H9 (cell line): ENCODE measurements around the gene AKT1. TPM values are rescaled to one million over a fixed set of nuclear protein-coding genes. Genes with fewer than 3 reads are reported as not detected.

Experiments used
- DNase-seq: peaks from one replicate; pipeline ENCODE4 v3.0.0-alpha.2; 2017
- H2AFZ ChIP-seq: one replicate; pipeline ENCODE4 v1.6.1; 2013; ENCODE audit warnings: mild to moderate bottlenecking, low read length, control low read depth, moderate library complexity
- H2AK5ac ChIP-seq: 2 replicates; pipeline ENCODE4 v1.6.1; 2013; ENCODE audit warnings: low read length, control low read depth, mixed read lengths; ENCODE audit not compliant: insufficient read length
- H2BK120ac ChIP-seq: one replicate; pipeline ENCODE4 v1.6.1; 2013; ENCODE audit warnings: low read depth, mild to moderate bottlenecking, low read length, control low read depth, inconsistent platforms; ENCODE audit not compliant: poor library complexity, severe bottlenecking
- H2BK12ac ChIP-seq: 2 replicates; pipeline ENCODE4 v1.6.1; 2013; ENCODE audit warnings: low read length, control low read depth, mixed read lengths, low read depth; ENCODE audit not compliant: insufficient read length
- H2BK15ac ChIP-seq: 2 replicates; pipeline ENCODE4 v1.6.1; 2013; ENCODE audit warnings: low read depth, low read length, control low read depth
- H2BK20ac ChIP-seq: one replicate; pipeline ENCODE4 v1.6.1; 2013; ENCODE audit warnings: low read depth, mild to moderate bottlenecking, low read length, control low read depth, inconsistent platforms; ENCODE audit not compliant: poor library complexity, severe bottlenecking
- H2BK5ac ChIP-seq: 2 replicates; pipeline ENCODE4 v1.6.1; 2013; ENCODE audit warnings: low read length, control low read depth, mixed read lengths; ENCODE audit not compliant: insufficient read length
- H3K14ac ChIP-seq: 2 replicates; pipeline ENCODE4 v1.6.1; 2013; ENCODE audit warnings: low read length, control low read depth; ENCODE audit not compliant: insufficient read depth
- H3K18ac ChIP-seq: 2 replicates; pipeline ENCODE4 v1.6.1; 2013; ENCODE audit warnings: low read depth, mild to moderate bottlenecking, mixed read lengths, low read length, control low read depth; ENCODE audit not compliant: insufficient read length
- H3K23ac ChIP-seq: 2 replicates; pipeline ENCODE4 v1.6.1; 2013; ENCODE audit warnings: low read length, control low read depth, mixed read lengths, low read depth; ENCODE audit not compliant: insufficient read length
- H3K23me2 ChIP-seq: 2 replicates; pipeline ENCODE4 v1.6.1; 2013; ENCODE audit warnings: low read depth, mild to moderate bottlenecking, mixed read lengths, low read length, control low read depth; ENCODE audit not compliant: insufficient read length, poor library complexity, severe bottlenecking
- H3K27ac ChIP-seq: 2 replicates; pipeline ENCODE4 v1.5.1; 2013; ENCODE audit warnings: low read length, control low read depth, mixed read lengths, low read depth; ENCODE audit not compliant: insufficient read length
- H3K27me3 ChIP-seq: 2 replicates; pipeline ENCODE4 v1.6.1; 2013; ENCODE audit warnings: low read length, control low read depth, inconsistent platforms; ENCODE audit not compliant: insufficient read depth
- H3K4ac ChIP-seq: 2 replicates; pipeline ENCODE4 v1.6.1; 2013; ENCODE audit warnings: low read depth, mild to moderate bottlenecking, control low read depth, inconsistent platforms, low read length, moderate library complexity
- H3K4me1 ChIP-seq: 2 replicates; pipeline ENCODE4 v1.6.1; 2013; ENCODE audit warnings: low read length, control low read depth, inconsistent platforms; ENCODE audit not compliant: insufficient read depth
- H3K4me2 ChIP-seq: 2 replicates; pipeline ENCODE4 v1.6.1; 2013; ENCODE audit warnings: low read length, control low read depth, mixed read lengths; ENCODE audit not compliant: insufficient read length, insufficient read depth
- H3K56ac ChIP-seq: 2 replicates; pipeline ENCODE4 v1.6.1; 2013; ENCODE audit warnings: low read depth, mild to moderate bottlenecking, mixed read lengths, low read length, control low read depth; ENCODE audit not compliant: insufficient read length
- H3K79me1 ChIP-seq: 2 replicates; pipeline ENCODE4 v1.6.1; 2013; ENCODE audit warnings: low read depth, mild to moderate bottlenecking, moderate library complexity, low read length, control low read depth, inconsistent platforms; ENCODE audit not compliant: insufficient read depth, poor library complexity, severe bottlenecking
- H3K79me2 ChIP-seq: 2 replicates; pipeline ENCODE4 v1.6.1; 2013; ENCODE audit warnings: low read length, control low read depth, inconsistent platforms; ENCODE audit not compliant: insufficient read depth
- H3K9ac ChIP-seq: 2 replicates; pipeline ENCODE4 v1.6.1; 2013; ENCODE audit warnings: low read length, control low read depth, mixed read lengths; ENCODE audit not compliant: insufficient read length; ENCODE audit errors: extremely low read depth
- H3K9me3 ChIP-seq: one replicate; pipeline ENCODE4 v1.6.1; 2013; ENCODE audit warnings: low read depth, low read length, inconsistent platforms; ENCODE audit not compliant: control insufficient read depth
- H3T11ph ChIP-seq: one replicate; pipeline ENCODE4 v1.6.1; 2013; ENCODE audit warnings: mild to moderate bottlenecking, low read length, control low read depth, inconsistent platforms
- H4K20me1 ChIP-seq: one replicate; pipeline ENCODE4 v1.6.1; 2013; ENCODE audit not compliant: control insufficient read depth, insufficient read length, insufficient read depth
- H4K5ac ChIP-seq: 2 replicates; pipeline ENCODE4 v1.6.1; 2013; ENCODE audit warnings: low read depth, mild to moderate bottlenecking, mixed read lengths, low read length, control low read depth; ENCODE audit not compliant: insufficient read length
- H4K8ac ChIP-seq: replicated peaks from 2 replicates; pipeline ENCODE4 v1.6.1; 2013; ENCODE audit warnings: low read length, control low read depth, mixed read lengths, low read depth; ENCODE audit not compliant: insufficient read length
- H4K91ac ChIP-seq: 2 replicates; pipeline ENCODE4 v1.6.1; 2013; ENCODE audit warnings: low read depth, mild to moderate bottlenecking, moderate library complexity, mixed read lengths, low read length, control low read depth; ENCODE audit not compliant: insufficient read length
- H3K27ac Mint-ChIP-seq, 3 experiments: 2 replicates in 2 of 3; 3 replicates in 1 of 3; pipeline ENCODE4 v1.8.0; 2020 to 2021; ENCODE audit warnings: mixed read lengths in 3 of 3, mild to moderate bottlenecking in 1 of 3, moderate library complexity in 1 of 3
- H3K27me3 Mint-ChIP-seq: 2 replicates; pipeline ENCODE4 v1.8.0; 2021; ENCODE audit warnings: low read depth, mild to moderate bottlenecking, moderate library complexity, mixed read lengths
- H3K36me3 Mint-ChIP-seq, 3 experiments: 2 replicates in 2 of 3; 3 replicates in 1 of 3; pipeline ENCODE4 v1.8.0; 2020 to 2021; ENCODE audit warnings: low read depth in 3 of 3, mixed read lengths in 3 of 3; ENCODE audit not compliant: insufficient read depth in 1 of 3
- H3K4me1 Mint-ChIP-seq, 2 experiments: 2 replicates each; pipeline ENCODE4 v1.8.0; 2020; ENCODE audit warnings: mixed read lengths in 2 of 2
- H3K4me3 Mint-ChIP-seq, 2 experiments: 2 replicates in 1 of 2; 3 replicates in 1 of 2; pipeline ENCODE4 v1.8.0; 2020 to 2021; ENCODE audit warnings: mild to moderate bottlenecking in 2 of 2, mixed read lengths in 2 of 2, moderate library complexity in 1 of 2
- H3K9me3 Mint-ChIP-seq, 2 experiments: 2 replicates in 1 of 2; 3 replicates in 1 of 2; pipeline ENCODE4 v1.8.0; 2020; ENCODE audit warnings: mild to moderate bottlenecking in 2 of 2, mixed read lengths in 2 of 2, moderate library complexity in 1 of 2
- WGBS: extraction: QIAGEN DNeasy Blood & Tissue Kit; methylation state at CpG from one replicate; pipeline ENCODE4 v1.1.7; 2013; ENCODE audit warnings: missing lambda C conversion rate, low lambda C conversion rate, mixed read lengths; ENCODE audit not compliant: insufficient read length; ENCODE audit errors: extremely low coverage; 5-methylcytosine and 5-hydroxymethylcytosine counted together
- total RNA-seq: library from RNA; stranded (reverse); gene quantifications from 2 replicates; pipeline ENCODE4 v1.2.1, GENCODE V29; 2021
- TF ChIP-seq, protein P1 (sequence below): fragments of 200-600 bp; sonication (generic); conservative IDR thresholded peaks from 3 replicates; pipeline ENCODE4 v1.8.0; 2021; ENCODE audit warnings: antibody characterized with exemption, mild to moderate bottlenecking

Gene AKT1
- total RNA-seq, 1 experiment from 2014 or later: 101 TPM

DNA sequence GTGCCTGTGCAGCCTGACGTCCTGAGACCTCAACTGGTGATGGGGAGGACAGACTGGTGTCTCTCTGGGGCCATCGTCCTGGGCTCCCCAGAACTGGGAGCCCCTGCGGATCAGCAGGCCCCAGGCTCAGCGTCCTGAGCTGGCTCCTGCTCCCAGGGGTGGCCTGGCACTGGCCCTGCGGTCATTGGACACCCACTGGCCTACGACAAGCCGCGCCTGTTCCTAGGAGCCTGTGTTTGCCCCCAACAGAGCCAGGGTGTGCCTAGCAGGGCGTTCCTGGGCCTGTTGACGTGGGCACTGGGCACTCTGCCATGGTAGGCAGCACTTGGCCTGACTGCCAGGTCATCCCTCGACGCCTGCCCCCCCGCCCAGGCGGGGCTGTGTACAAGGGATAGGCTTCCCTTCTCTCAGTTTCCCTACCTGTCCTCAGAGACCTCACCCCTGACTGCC lies 63.2 kb downstream of the AKT1 start:
- Histone ChIP-seq H2BK5ac (no peak overlapping the region), H2BK15ac (no peak overlapping the region), H3K27ac (no peak overlapping the region), H2BK12ac (no peak overlapping the region), H3K18ac (no peak overlapping the region), H4K91ac (no peak overlapping the region), H4K5ac (no peak overlapping the region), H2BK120ac (no peak overlapping the region), H4K20me1 (peaks cover 2% of the 10 kb centered on the region), H3K4me1 (no peaks in the 10 kb centered on the region), H3K9me3 (no peaks in the 10 kb centered on the region), H3K4ac (no peak overlapping the region), H2BK20ac (no peak overlapping the region), H3K56ac (no peak overlapping the region), H3K4me2 (no peak overlapping the region), H3T11ph (no peak overlapping the region), H3K79me2 (no peaks in the 10 kb centered on the region), H3K23ac (no peak overlapping the region), H4K8ac (no peak overlapping the region), H3K9ac (no peak overlapping the region), H2AFZ (no peak overlapping the region), H2AK5ac (no peak overlapping the region), H3K14ac (no peak overlapping the region), H3K79me1 (no peaks in the 10 kb centered on the region), H3K27me3 (no peaks in the 10 kb centered on the region; the same call in 1 of the 2 replicates), H3K23me2 (no peaks in the 10 kb centered on the region)
- peaks cover 0 to 3% of the 10 kb centered on the region in 2 experiments; a peak in 1 of 5 replicates for H3K9me3 Mint-ChIP-seq
- no peak for DNase-seq
- WGBS: no CpG with 5 or more reads among the region's 14 CpGs
- no peak overlapping the region for H3K4me3 Mint-ChIP-seq
- H3K4me1 Mint-ChIP-seq: peaks cover 0 to 3% of the 10 kb centered on the region in 2 experiments; a peak in 1 of 4 replicates
- no peaks in the 10 kb centered on the region; a peak in 1 of 7 replicates for H3K36me3 Mint-ChIP-seq
- H3K27me3 Mint-ChIP-seq: peaks cover 23% of the 10 kb centered on the region
- no peak overlapping the region for H3K27ac Mint-ChIP-seq
- TF ChIP-seq, protein P1, sequence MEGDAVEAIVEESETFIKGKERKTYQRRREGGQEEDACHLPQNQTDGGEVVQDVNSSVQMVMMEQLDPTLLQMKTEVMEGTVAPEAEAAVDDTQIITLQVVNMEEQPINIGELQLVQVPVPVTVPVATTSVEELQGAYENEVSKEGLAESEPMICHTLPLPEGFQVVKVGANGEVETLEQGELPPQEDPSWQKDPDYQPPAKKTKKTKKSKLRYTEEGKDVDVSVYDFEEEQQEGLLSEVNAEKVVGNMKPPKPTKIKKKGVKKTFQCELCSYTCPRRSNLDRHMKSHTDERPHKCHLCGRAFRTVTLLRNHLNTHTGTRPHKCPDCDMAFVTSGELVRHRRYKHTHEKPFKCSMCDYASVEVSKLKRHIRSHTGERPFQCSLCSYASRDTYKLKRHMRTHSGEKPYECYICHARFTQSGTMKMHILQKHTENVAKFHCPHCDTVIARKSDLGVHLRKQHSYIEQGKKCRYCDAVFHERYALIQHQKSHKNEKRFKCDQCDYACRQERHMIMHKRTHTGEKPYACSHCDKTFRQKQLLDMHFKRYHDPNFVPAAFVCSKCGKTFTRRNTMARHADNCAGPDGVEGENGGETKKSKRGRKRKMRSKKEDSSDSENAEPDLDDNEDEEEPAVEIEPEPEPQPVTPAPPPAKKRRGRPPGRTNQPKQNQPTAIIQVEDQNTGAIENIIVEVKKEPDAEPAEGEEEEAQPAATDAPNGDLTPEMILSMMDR: no peak
